G401 (cell line): ENCODE results near the gene PEAK3. TPM values are rescaled to one million over a fixed set of nuclear protein-coding genes. Genes with fewer than 3 reads are reported as not detected.
A peak's percentile ranks its signal among the peaks of the same experiment; 100 is the strongest.

Experiments
- DNase-seq: peaks from one replicate; pipeline ENCODE4 v3.0.0-alpha.2; 2015; ENCODE audit warnings: low spot score
- in situ Hi-C: cut with HindIII; loops from 2 replicates; pipeline ENCODE4 v1.10.0; 2016; ENCODE audit warnings: low sequenced_read_pairs, mixed read lengths
- total RNA-seq: library from RNA; depleted of rRNA; stranded (reverse); fragments of >200 nt; shearing (Covaris generic); gene quantifications from 2 replicates; pipeline ENCODE4 v1.2.3, GENCODE V29; 2014; rRNA removed

The PEAK3 gene
- total RNA-seq: not detected in 2 replicates

DNA sequence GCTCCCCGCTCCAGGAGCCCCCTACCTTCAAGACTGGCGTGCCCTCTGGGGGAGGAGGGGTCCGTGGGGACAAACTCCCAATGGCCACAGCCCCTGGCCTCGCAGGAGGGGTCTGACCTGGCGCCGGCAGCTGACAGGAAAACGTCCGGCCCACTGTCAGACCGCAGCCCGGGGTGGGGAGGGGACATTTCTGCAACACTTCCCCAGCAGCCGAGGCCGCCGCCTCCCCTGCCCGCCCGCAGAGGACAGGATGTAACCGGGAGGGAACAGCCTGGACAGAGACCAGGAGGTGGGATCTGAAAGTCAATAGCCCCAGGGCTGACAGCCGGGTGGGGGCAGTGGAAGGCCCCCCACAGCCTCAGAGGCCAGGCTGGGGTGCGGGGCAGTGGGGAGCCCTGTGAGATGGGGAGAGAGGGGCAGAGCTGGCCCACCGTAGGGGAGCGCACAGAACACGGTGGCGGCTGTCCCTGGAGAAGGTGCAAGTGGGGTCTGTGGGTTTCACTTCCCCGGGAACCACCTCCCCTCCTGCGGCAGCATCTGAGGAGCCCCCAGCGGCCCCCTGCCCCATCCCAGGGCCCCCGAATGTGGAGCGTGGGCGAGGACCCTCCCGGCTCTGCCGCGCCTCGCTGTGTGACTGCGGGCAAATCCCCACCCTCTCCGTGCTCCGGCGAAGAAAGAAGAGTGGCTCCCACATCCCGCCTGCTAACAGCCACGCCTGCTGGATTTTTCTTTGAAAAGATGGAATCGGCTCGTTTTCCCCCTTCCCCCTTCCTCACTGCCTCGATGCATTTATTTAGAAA, at the start of gene PEAK3:
TSS of gene PEAK3 (minus strand) at position 114 of the 800 bp plus-strand sequence. CDS start 1,244 bp downstream, outside the sequence.
- no peak for DNase-seq
- in situ Hi-C loops: no loop called here

GRCh38 chr19:2330632-2331284, 48.8 kb upstream of the PEAK3 start:
- DNase-seq: no peak
- in situ Hi-C loops: no loop called here

- DNase-seq: no peak
- in situ Hi-C loops: no loop called here
These were observed 48.3 kb upstream of the PEAK3 start for GRCh38 chr19:2330255-2330631.

GRCh38 chr19:2329501-2329916, 47.5 kb upstream of the PEAK3 start:
- DNase-seq: no peak
- in situ Hi-C loops: loop anchor here (5.0 kb wide), 1 partner anchor 83 kb away; no protein-coding TSS in a partner anchor

GRCh38 chr19:2329149-2329478, 47.1 kb upstream of the PEAK3 start:
- in situ Hi-C loops: loop anchor here (5.0 kb wide), 1 partner anchor 83 kb away; no protein-coding TSS in a partner anchor
- DNase-seq: no peak

- in situ Hi-C loops: loop anchor here (5.0 kb wide), 1 partner anchor 84 kb away; no protein-coding TSS in a partner anchor
- DNase-seq: peak; percentile 83
These were observed 46.6 kb upstream of the PEAK3 start, which contains the start of the genes LSM7 and SPPL2B for GRCh38 chr19:2328401-2329148. Gene LSM7 (minus strand): TSS chr19:2328586. CDS start chr19:2328566, 20 bp downstream. Gene SPPL2B (plus strand): TSS chr19:2328684. CDS start chr19:2328710, 26 bp downstream.

GRCh38 chr19:2327773-2328400, 45.9 kb upstream of the PEAK3 start:
- peak; percentile 56 for DNase-seq
- in situ Hi-C loops: loop anchor here (5.0 kb wide), 1 partner anchor 84 kb away; no protein-coding TSS in a partner anchor

- no peak for DNase-seq
- in situ Hi-C loops: loop anchor here (5.0 kb wide), 1 partner anchor 85 kb away; no protein-coding TSS in a partner anchor
These were observed 44.9 kb upstream of the PEAK3 start for GRCh38 chr19:2326699-2327360.

- DNase-seq: peak; percentile 85
- in situ Hi-C loops: loop anchor here (5.0 kb wide), 1 partner anchor 87 kb away; no protein-coding TSS in a partner anchor
These were observed 43.5 kb upstream of the PEAK3 start for GRCh38 chr19:2325281-2326046.

DNA sequence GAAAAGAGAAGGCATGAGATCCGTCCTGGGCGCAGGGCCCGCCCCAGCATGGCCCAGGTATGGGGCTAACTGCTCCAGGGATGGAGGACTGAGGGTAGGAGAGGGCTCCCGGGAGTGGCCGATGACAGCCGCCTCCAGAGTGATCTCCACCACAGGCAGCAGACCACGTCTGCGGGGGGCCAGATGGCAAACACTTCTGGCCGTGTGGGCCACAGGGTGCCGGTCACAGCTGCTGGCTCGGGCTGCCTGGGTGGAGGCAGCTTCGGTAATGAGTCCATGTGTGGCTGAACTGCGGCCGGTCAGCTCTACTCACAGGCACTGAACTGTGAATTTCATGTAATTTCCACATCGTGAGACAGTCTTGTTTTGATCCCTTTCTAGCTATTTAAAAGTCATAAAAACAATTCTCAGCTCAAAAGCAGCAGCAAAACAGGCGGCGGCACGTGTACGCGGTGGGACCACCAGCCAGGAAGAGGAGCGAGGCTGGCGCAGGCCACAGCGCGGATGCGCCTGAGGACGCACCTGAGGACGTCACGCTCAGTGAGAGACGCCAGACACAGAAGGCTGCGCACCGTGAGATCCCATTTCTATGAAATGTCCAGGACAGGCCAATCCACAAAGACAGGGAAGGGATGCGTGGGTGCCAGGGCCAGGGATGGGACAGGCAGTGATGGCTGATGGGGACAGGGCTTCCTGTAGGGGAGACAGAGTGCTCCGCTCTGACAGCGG, 42.4 kb upstream of the PEAK3 start:
- in situ Hi-C loops: no loop called here
- DNase-seq: peak; percentile 60

- in situ Hi-C loops: no loop called here
- DNase-seq: no peak
These were observed 41.7 kb upstream of the PEAK3 start for GRCh38 chr19:2323707-2324106.

GRCh38 chr19:2321565-2322283, 39.7 kb upstream of the PEAK3 start:
- DNase-seq: no peak
- in situ Hi-C loops: no loop called here

DNA sequence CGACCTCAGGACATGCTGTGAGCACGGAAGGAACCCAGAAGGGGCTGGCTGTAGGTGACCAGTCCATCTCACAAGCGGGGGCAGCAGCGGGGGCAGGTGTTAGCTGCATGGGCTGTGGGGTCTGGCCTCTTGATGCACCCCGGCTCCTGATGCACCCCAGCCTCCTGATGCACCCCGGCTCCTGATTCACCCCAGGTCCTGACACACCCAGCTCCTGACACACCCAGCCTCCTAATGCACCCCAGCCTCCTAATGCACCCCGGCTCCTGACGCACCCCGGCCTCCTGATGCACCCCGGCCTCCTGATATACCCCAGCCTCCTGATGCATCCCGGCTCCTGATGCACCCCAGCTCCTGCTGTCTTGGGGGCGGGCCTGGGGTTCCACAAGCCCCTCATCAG, 39.0 kb upstream of the PEAK3 start:
- in situ Hi-C loops: no loop called here
- DNase-seq: no peak

GRCh38 chr19:2320049-2320448, 38.1 kb upstream of the PEAK3 start:
- DNase-seq: no peak
- in situ Hi-C loops: no loop called here

DNA sequence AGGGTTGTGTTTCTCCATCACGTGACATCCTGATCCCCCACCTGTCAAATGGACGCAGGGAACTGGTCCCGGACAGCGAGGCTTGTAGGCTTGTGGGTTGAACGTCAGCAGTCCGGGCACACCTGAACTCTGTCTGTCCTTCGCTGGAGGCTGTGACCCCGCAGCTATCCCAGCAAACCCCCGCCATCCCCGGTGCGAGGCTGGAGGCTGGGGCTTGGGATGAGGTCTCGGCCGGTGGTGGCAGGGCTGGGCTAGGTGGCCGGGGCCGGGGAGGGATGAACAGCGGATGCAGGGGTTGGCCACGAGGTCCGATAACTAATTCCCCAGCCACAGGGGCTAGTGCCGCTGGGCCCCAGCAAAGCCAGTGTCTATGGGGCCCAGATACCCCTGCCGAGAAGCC, 37.6 kb upstream of the PEAK3 start:
- in situ Hi-C loops: loop anchor here (5.0 kb wide), 1 partner anchor 82 kb away; the partner anchor contains the start of genes PLEKHJ1 and SF3A2

GRCh38 chr19:2318923-2319322, 36.9 kb upstream of the PEAK3 start:
- DNase-seq: no peak
- in situ Hi-C loops: loop anchor here (5.0 kb wide), 1 partner anchor 82 kb away; the partner anchor contains the start of genes PLEKHJ1 and SF3A2

More for the DNA sequence above, 37.6 kb upstream of the PEAK3 start:
- no peak for DNase-seq
